ENCODE results near the gene ARHGAP9.

The ARHGAP9 gene

DNA sequence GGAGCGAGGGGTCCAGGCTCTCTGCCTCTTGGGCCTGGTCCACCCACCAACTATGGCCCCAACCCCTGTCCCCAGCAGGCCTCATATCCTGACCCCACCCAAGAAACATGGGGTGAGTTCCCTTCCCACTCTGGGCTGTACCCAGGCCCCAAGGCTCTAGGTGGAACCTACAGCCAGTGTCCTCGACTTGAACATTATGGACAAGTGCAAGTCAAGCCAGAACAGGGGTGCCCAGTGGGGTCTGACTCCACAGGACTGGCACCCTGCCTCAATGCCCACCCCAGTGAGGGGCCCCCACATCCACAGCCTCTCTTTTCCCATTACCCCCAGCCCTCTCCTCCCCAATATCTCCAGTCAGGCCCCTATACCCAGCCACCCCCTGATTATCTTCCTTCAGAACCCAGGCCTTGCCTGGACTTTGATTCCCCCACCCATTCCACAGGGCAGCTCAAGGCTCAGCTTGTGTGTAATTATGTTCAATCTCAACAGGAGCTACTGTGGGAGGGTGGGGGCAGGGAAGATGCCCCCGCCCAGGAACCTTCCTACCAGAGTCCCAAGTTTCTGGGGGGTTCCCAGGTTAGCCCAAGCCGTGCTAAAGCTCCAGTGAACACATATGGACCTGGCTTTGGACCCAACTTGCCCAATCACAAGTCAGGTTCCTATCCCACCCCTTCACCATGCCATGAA, 8.6 kb downstream of the ARHGAP9 start:
- DNase-seq = no peak

DNA sequence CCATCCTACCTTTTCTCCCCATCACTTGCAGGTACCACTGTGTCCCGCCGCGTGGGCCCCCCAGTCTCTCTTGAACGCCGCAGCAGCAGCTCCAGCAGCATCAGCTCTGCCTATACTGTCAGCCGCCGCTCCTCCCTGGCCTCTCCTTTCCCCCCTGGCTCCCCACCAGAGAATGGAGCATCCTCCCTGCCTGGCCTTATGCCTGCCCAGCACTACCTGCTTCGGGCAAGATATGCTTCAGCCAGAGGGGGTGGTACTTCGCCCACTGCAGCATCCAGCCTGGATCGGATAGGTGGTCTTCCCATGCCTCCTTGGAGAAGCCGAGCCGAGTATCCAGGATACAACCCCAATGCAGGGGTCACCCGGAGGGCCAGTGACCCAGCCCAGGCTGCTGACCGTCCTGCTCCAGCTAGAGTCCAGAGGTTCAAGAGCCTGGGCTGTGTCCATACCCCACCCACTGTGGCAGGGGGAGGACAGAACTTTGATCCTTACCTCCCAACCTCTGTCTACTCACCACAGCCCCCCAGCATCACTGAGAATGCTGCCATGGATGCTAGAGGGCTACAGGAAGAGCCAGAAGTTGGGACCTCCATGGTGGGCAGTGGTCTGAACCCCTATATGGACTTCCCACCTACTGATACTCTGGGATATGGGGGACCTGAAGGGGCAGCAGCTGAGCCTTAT, 9.2 kb downstream of the ARHGAP9 start:
- no peak for DNase-seq

DNA sequence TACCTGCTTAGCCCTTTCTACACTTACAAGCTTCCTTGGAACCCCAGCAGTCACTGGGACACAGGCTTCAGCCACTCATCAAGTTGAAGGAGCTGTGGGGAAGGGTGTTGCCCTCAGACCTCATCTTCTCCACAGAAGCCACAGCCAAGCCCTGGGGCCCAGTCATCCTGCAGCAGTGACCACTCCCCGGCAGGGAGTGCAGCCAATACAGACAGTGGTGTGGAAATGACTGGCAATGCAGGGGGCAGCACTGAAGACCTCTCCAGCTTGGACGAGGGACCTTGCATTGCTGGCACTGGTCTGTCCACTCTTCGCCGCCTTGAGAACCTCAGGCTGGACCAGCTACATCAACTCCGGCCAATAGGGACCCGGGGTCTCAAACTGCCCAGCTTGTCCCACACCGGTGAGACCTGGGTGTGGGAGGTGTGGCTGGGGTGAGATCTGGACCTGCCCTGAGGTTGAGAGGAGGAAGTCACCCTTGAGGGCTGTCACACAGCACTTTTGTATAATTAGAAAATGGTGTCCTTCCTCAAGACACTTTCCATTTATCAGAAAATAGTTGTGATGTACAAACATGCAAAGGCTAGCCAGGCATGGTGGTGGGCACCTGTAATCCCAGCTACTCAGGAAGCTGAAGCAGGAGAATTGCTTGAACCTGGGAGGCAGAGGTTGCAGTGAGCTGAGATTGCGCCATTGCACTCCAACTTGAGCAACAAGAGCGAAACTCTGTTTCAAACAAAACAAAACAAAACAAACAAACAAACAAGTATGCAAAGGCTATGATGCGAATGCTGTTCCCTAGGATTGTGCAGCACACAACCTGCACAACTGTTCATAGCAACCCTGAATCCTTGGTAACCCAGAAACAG, 10.1 kb downstream of the ARHGAP9 start:
- no peak for DNase-seq

DNA sequence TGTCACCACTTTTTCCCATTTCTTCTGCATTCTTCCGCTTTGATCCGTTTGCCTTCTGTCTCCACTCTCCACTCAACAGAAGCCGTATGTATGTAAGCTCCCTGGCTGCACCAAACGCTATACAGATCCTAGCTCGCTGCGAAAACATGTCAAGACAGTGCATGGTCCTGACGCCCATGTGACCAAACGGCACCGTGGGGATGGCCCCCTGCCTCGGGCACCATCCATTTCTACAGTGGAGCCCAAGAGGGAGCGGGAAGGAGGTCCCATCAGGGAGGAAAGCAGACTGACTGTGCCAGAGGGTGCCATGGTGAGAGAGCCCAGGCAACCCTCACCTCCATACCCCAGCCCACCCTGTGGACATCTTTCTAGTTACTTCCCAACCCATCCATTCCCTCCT, 11.8 kb downstream of the ARHGAP9 start:
- DNase-seq = no peak

DNA sequence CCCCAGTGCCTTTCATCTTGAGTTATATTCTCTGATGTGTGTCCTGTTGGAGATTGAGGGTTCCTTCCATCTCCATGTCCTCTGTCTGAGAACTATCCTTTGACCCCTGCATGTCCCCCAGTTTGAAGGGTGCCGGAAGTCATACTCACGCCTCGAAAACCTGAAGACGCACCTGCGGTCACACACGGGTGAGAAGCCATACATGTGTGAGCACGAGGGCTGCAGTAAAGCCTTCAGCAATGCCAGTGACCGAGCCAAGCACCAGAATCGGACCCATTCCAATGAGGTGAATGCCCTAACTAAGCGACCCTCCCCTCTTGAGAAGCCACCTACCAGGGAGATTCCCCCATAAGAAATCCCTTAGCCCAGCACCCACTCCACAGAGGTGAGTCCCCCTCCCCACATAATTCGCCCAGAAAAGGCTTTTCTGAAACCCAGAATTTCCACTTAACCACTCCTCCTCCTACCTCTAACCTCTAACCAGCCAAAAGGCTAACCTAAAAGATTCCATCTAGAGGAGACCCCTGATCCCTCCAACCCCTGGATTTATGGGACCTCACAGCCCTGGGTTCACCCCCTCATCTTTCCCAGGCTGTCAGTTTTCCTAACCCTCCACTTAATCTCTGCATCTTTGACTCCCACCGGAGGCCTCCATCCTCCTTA, 12.3 kb downstream of the ARHGAP9 start:
- DNase-seq = no peak

DNA sequence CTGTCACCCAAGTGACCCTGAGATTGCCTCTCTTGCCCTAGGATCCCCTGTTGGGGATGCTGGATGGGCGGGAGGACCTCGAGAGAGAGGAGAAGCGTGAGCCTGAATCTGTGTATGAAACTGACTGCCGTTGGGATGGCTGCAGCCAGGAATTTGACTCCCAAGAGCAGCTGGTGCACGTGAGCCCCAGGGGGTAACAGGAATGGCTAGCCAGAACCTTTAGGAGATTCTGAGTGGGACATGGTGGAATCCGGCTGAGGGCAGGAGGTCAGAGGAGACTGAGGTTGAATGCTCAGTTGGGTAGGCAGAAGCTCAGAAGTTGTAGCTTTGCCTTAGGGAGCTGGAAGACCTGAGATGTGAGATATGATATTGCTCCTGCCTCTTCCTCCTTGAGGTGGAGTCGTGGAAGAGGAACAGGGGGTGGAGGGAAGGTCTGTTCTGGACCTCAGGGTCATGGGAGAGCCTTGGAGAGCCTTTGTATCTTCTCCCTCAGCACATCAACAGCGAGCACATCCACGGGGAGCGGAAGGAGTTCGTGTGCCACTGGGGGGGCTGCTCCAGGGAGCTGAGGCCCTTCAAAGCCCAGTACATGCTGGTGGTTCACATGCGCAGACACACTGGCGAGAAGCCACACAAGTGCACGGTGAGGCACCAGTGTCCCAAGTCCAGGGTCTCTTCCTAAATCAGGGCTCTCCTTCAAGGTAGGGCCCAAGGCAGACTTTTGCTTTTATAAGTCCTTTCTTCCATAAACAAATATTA, 13.7 kb downstream of the ARHGAP9 start:
- DNase-seq = no peak

DNA sequence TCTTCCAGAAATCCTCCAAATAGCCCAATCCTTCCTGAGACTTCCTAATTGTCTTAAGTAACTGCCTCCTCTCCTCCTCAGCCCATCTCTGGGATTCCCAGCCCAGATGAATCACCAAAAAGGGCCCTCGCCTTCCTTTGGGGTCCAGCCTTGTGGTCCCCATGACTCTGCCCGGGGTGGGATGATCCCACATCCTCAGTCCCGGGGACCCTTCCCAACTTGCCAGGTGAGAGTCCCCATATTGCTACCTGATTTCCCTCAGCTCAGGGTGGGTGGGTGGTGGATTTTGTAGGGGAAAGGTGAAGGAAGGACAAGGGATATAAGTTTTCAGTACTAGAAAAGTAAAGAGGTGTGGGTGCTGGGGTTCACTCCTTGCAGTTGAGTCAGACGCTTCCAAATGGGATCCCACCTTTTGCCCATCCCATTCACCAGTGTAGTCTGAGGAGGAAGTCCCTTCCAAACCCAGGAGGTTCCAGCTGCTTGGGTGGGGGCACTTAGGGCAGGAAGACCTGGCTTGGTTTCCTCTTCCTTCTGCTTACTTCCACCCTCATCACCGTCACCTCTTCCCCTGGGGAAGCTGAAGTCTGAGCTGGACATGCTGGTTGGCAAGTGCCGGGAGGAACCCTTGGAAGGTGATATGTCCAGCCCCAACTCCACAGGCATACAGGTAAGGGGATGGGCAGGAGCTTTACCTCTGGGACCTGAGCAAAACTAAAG, 14.5 kb downstream of the ARHGAP9 start:
- no peak for DNase-seq

DNA sequence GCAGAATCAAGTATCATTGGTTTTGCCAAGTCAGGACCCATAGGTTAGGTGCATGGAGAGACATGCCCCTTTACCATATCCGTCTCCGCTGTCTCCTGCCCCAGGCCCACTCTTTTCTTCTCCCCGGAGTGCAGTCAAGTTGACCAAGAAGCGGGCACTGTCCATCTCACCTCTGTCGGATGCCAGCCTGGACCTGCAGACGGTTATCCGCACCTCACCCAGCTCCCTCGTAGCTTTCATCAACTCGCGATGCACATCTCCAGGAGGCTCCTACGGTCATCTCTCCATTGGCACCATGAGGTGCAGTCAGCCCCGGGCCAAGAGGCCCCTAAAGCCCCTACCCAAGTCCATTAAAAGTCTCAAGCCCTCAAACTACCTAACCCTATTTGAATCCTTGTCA, 15.1 kb downstream of the ARHGAP9 start:
- DNase-seq = no peak

DNA sequence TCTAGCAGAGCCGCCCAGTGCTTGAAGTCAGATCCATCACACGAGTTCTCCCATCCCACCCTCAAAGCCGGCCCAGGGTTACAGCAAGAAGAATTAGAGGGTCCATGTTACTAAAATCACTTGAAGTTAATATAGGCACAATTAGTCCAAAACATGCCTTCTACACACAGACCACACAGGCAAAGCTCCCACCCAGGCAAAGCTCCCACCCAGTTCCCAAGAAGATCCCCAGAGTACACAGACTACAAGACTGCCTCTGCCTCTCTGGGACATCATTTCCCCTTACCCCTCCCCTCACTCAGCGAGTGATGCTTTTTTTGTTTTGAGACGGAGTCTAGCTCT, 16.8 kb downstream of the ARHGAP9 start:
- DNase-seq = no peak

DNA sequence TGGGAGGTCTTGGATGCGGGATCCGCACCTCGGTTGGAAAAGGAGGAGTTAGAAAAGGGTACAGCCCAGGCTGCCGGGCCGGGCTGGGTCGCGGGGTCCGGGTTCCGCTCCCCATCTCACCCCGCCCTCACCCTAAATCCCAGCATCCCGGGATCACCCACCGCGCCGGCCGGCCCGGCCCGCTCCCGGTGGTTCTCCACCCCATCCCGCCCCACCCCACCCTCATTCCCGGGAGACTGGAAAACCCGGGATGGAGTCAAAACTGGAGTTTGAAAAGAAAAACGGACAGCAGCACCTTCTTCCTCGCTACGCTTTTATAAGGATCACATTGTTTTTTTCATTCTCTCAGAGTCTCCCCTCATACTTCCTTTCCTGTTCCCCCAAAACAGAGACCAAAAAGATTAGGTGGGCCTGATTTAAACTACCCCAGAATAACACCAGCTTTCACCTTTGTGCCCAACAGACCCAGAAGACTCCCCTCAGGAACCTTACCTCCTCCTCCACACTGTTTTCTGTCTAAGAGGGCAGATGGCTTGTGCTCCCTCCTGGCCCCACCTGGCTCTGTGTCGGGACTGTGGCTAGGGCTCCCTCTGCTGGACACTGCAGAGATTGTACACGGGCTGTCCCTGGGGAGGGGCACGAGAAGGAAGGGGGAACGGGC, 17.3 kb downstream of the ARHGAP9 start:
- peak; percentile 80 for DNase-seq

DNA sequence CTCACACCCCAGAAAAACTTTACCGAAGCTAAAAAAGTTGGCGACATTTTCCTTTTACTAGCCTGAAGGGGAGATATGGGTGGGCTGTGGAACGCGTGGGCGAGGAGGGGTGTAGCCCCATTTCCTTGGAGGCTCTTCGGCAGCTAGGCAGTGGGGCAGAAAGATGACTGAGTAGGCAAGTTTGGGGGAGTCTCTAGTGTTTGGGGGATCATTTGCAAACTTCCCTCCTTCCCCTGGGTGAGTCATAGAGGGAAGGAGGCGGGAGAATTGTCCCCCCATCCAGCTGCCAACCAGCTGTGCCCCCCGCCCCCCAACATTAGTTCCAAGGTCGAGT, 17.8 kb downstream of the ARHGAP9 start:
- no peak for DNase-seq

DNA sequence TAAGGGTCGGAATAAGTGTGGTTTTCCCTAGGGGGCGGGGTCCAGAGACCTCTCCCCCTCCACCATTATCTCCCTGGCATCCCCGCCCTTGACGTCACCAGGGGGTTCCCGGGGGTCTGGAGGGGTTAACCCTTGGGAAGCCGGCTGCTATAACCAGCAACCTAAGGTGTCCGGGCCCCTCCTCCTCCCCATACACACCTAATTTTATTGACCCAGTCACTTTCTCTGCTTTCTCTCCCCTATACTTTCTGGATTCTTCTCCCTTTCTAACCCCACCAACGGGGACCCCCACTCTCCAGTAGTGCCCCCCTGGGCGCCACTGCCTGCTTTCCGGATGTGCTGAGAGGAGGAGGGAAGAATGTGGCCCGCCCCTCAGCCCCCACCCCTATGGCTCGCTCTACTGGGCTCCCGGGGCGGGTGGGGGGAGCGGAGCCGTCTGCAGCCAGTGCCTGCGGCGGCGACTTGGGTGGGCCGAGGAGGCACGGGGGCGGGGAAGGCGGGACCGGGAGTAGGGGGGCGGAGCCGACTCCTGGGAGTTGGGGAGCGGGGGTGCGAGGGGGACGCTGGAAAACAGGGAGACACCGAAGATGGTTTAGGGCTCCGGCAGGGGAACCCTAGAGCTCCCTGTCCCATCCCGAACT, 18.3 kb downstream of the ARHGAP9 start:
- DNase-seq = no peak

DNA sequence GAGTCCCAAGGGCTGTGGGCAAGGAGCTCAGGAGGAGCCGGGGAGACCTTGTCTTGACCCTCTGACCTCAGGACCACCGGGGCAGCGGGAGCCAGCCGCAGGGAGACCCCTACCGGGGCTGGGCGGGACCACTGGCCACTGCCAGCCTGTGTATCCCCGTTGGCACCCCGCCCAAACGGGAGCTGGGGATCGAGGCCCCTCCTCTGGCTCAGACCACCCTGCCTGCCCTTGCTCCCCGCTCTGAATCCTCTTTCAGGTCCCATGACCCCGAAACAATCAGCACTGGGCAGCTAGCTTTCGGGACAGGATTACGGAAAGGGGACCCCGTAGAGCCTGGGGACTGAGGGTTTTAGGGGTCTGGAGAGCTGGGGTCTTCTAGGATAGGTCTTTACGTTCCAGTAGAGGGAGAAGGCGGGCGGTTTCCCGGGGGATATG, 18.8 kb downstream of the ARHGAP9 start:
- no peak for DNase-seq

DNA sequence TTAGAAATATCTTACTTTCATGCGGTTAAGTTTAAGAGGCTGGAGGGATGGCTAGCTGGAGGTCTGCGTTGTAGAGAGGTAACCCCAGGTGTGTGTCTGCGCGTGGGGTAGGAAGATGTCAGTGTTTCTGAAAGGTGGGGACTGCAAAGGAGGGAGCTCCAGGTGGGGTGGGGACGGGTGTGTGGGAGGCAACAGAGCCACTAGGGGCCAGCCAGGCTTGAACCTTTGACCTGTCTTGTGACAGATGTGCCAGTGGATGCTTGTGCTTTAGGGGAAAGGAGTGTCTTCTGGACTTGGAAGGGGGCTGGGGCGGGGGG, 19.2 kb downstream of the ARHGAP9 start:
- no peak for DNase-seq

DNA sequence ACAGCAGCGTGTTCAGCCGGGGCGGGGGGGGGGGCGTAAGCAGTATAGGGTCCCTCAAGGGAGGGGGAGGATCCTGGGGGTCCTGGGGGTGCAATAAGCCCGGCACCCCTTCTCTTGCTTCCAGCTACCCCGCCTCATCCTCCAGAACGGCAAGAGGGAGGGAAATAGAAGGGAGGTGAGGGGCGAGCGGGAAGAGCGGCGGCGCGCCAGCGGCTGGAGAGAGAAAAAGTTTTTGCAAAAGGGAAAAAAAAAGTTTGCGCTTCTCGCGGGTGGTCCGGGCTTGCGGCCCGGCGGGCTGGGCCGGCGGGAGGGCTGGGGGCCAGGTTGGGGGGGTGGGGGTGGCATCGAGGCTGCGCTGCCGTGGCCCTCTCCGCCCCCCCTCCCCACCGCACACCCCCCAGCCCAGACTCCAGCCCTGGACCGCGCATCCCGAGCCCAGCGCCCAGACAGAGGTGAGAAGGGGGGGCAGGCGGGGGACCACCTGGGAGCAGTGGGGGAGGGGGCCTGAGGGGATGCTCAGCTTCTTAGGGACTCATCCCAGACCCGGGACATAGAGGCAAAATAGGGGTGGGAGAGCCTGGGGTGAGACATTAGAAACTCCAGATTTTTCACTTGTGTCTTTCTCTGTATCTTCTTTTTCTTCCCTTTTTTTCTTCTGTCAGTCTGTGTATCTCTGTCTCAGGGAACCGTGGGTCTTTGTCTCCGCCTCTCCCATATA, 19.8 kb downstream of the ARHGAP9 start, which contains the start of gene GLI1:
Gene GLI1, plus strand, starts transcription at position 36 of the 718 bp plus-strand sequence. CDS start 3,907 bp downstream, outside the sequence.
- no peak for DNase-seq

DNA sequence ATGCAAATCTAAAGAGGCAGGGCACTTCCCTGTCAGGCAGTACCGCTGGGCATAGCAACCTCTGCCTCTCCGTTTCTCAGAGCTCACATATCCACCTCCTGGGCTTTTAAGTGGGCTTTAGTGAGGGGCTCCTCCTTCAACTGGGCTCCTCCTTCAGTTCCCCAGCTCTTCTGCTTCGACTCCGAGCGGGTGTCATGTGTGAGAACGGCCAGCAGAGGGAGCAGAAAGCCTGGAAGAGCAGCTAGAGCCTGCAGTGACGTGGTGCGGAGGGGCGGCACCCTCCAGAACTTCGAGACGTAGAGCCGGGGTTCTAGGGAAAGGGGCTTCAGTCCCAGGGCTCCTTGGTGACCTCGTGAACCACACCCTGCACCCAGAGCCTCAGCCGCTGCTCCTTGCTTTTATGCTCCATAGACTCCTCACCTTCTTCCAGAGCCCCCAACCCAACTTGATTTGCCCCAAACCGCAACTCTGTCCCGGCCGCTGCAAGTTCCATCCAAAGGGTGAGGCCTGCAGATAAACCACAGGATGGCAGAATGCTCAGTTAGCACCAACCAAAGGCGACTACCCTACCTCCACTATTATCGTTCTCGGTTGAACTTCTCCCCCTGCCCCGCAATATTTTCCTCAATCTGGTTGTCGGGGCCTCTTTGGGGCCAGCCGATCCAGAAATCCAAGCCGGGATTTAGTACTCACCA, 20.5 kb downstream of the ARHGAP9 start:
- DNase-seq = peak; percentile 85

DNA sequence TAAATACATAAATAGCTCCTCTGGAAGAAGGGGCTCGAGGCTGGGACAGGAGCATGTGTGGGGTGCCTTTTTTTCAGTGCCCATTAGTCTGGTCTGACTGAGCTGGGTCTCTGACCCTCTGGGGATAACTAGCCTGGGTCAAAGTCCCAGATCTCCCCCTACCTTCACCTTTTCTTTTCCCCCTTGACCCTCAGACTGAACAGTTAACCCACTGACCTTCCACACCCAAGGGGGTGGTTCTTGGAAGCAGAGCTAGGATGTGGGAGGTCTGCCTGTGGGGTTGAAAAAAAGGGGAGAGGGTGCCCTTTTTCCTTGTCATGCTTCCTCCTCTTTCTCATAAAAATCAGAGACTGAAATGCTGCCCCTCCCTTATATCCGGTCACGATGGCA, 21.0 kb downstream of the ARHGAP9 start:
- no peak for DNase-seq

DNA sequence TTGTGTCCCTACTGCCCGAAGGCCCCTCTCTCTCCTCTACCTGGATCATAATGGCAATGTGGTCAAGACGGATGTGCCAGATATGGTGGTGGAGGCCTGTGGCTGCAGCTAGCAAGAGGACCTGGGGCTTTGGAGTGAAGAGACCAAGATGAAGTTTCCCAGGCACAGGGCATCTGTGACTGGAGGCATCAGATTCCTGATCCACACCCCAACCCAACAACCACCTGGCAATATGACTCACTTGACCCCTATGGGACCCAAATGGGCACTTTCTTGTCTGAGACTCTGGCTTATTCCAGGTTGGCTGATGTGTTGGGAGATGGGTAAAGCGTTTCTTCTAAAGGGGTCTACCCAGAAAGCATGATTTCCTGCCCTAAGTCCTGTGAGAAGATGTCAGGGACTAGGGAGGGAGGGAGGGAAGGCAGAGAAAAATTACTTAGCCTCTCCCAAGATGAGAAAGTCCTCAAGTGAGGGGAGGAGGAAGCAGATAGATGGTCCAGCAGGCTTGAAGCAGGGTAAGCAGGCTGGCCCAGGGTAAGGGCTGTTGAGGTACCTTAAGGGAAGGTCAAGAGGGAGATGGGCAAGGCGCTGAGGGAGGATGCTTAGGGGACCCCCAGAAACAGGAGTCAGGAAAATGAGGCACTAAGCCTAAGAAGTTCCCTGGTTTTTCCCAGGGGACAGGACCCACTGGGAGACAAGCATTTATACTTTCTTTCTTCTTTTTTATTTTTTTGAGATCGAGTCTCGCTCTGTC, 22.8 kb downstream of the ARHGAP9 start:
- DNase-seq = no peak

DNA sequence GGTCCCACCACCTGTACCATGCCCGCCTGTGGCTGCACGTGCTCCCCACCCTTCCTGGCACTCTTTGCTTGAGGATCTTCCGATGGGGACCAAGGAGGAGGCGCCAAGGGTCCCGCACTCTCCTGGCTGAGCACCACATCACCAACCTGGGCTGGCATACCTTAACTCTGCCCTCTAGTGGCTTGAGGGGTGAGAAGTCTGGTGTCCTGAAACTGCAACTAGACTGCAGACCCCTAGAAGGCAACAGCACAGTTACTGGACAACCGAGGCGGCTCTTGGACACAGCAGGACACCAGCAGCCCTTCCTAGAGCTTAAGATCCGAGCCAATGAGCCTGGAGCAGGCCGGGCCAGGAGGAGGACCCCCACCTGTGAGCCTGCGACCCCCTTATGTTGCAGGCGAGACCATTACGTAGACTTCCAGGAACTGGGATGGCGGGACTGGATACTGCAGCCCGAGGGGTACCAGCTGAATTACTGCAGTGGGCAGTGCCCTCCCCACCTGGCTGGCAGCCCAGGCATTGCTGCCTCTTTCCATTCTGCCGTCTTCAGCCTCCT, 23.4 kb downstream of the ARHGAP9 start:
- DNase-seq = no peak

Data from activated effector memory CD4-positive, alpha-beta T cell treated with Interleukin-2 at 50 U/mL for 16 hours (primary cell).